TTC549 (cell line): ENCODE data around the gene DCUN1D3.

ENCODE experiments used
- FAIRE-seq: peaks from 2 replicates; lab custom pipeline; 2012; peaks lifted over from hg19 to GRCh38; lab: Jason Lieb, UNC

DCUN1D3 gene

GRCh38 chr16:20918486-20919239 lies 18.5 kb upstream of the DCUN1D3 start:
- FAIRE-seq, result no peak

- FAIRE-seq, result no peak
These were observed 16.8 kb upstream of the DCUN1D3 start for GRCh38 chr16:20916942-20917341.

GRCh38 chr16:20916289-20916688 lies 16.1 kb upstream of the DCUN1D3 start:
- no peak for FAIRE-seq

- no peak for FAIRE-seq
These were observed 11.2 kb upstream of the DCUN1D3 start for GRCh38 chr16:20911361-20911760.

- FAIRE-seq, result no peak
These were observed 10.7 kb upstream of the DCUN1D3 start for GRCh38 chr16:20910781-20911321.

- no peak for FAIRE-seq
These were observed 6.4 kb upstream of the DCUN1D3 start for GRCh38 chr16:20906341-20907255.

- no peak for FAIRE-seq
These were observed 5.4 kb upstream of the DCUN1D3 start for GRCh38 chr16:20905576-20905975.

GRCh38 chr16:20904507-20905081 lies 4.4 kb upstream of the DCUN1D3 start:
- FAIRE-seq, result no peak

GRCh38 chr16:20903899-20904506 lies 3.8 kb upstream of the DCUN1D3 start:
- no peak for FAIRE-seq

- no peak for FAIRE-seq
These were observed 3.1 kb upstream of the DCUN1D3 start for GRCh38 chr16:20903116-20903898.

- no peak for FAIRE-seq
These were observed 2.3 kb upstream of the DCUN1D3 start for GRCh38 chr16:20902426-20902825.

GRCh38 chr16:20901436-20902112 lies 1.4 kb upstream of the DCUN1D3 start:
- no peak for FAIRE-seq

GRCh38 chr16:20901068-20901435 lies 894 bp upstream of the DCUN1D3 start:
- FAIRE-seq, result no peak

GRCh38 chr16:20899477-20900298 lies 470 bp downstream of the DCUN1D3 start:
- no peak for FAIRE-seq

- no peak for FAIRE-seq
These were observed 1.1 kb downstream of the DCUN1D3 start for GRCh38 chr16:20899071-20899470.

GRCh38 chr16:20897922-20898321 lies 2.2 kb downstream of the DCUN1D3 start:
- FAIRE-seq, result no peak

- no peak for FAIRE-seq
These were observed 2.8 kb downstream of the DCUN1D3 start for GRCh38 chr16:20897253-20897897.

- FAIRE-seq, result no peak
These were observed 5.8 kb downstream of the DCUN1D3 start for GRCh38 chr16:20894388-20894787.

- FAIRE-seq, result no peak
These were observed 10.4 kb downstream of the DCUN1D3 start for GRCh38 chr16:20889625-20890275.
